NCI-H524 (cell line): ENCODE data around the gene U2SURP.
"Not testable (repeated sequence)": the region's sequence is repeated elsewhere in the genome, so short reads cannot be mapped to it uniquely, and the experiment has no call there.

Source experiments
- DNase-seq, 2 experiments: peaks; one replicate each; lab custom pipeline; 2025; lab: John Stamatoyannopoulos, UW

Gene U2SURP

DNA sequence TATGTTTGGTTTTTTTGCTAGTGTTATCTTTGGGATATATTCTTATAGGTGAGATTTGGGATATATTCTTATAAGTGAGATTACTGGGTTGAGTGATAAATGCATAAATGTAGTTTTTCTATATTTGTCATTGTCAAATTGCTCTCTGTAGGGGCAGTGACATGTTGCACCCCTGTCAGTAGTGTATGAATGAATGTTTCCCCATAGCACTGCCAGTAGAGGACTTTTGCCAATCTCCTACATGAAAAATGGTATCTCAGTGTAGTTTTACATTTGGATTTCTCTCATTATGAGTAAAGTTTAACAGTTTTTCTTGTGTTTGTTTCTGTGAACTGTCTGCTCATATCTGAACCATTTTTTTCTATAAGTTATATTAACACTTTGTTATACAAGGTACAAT is 13.6 kb downstream of the U2SURP start:
- DNase-seq, result no peak

DNA sequence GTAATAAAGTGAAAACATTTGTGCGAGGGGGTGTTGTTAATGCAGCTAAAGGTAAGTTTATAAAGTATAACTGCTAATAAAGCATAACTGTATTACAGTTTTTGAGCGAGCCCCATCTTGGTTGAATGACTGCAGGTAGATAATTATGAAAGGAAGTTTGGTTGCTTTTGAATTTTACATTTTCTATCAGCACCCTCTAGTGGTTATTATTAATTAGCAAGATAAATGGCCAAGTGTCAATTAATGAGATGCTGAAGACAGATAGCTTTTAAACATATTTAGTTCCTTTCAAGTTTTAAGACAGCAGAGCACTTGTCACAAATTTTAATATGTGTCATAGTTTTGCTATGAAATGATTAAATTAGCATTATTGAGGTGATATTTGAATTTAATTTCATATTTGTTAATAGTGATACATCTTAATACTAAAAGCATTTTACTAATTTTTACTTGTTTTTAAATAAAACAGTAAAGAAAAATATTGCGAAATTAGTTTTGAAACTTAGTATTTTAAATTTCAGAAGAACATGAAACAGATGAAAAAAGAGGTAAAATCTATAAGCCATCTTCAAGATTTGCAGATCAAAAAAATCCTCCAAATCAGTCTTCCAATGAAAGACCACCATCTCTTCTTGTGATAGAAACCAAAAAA is 15.1 kb downstream of the U2SURP start:
- peak in 1 of 2 experiments; percentile 62 for DNase-seq

DNA sequence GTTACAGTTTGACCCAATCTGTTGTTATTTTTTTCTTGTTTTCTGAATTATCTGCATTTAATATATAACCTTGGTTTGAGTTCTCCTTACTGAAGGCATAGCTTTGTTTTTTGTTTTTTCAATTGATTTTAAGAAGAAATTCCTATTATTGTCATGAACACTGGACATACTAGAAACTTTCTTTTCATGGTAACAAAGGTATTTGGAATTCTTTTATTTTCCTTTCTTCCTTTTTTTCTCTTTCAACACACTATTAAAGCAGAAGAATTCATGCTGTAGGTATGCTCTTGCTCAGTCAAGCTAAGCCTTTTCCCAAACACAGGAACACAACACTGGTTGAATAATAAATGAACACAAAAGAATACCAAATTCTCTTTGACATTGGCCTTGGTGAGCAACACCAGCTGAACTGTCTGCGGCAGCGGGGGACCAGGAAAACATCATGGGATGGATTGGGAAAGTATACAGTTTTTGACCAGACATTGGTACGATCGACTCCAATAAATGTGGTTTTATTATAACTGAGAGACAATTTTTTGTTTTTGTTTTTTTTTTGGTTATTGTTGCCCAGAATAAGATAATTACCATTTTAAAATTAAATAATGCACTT is 23.1 kb downstream of the U2SURP start:
- DNase-seq, result no peak

DNA sequence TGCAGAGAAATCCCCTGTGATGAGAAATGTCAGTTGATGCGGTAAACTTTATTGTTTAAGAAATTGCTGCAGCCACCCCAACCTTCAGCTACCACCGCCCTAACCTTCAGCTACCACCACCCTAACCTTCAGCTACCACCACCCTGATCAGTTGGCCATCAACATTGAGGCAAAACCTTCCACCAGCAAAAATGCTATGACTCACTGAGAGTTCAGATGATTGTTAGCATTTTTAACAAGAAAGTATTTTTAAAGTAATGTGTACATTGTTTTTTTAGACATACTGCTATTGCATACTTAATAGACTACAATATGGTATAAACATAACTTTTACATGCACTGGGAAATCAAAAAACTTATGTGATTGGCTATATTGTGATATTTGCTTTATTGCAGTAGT is 30.0 kb downstream of the U2SURP start:
- DNase-seq, result no peak

DNA sequence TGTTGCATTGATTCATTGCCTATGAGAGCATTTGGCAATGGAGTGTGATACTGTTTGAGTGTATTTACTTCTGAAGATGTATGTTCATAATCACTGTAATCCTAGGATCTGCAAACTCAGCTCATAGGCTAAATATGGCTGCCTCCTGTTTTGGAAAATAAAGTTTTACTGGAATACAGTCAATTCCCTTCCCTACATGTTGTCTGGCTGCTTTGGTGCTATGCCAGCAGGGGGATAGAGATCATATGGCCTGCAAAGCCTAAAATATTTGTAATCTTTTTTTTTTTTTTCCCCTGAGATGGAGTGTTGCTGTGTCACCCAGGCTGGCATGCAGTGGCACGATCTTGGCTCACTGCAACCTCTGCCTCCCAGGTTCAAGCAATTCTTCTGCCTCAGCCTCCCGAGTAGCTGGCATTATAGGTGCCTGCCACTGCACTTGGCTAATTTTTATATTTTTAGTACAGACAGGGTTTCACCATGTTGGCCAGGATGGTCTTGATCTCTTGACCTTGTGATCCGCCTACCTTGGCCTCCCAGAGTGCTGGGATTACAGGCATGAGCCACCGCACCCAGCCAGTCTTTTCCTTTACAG is 30.5 kb downstream of the U2SURP start:
- not testable (repeated sequence) for DNase-seq

DNA sequence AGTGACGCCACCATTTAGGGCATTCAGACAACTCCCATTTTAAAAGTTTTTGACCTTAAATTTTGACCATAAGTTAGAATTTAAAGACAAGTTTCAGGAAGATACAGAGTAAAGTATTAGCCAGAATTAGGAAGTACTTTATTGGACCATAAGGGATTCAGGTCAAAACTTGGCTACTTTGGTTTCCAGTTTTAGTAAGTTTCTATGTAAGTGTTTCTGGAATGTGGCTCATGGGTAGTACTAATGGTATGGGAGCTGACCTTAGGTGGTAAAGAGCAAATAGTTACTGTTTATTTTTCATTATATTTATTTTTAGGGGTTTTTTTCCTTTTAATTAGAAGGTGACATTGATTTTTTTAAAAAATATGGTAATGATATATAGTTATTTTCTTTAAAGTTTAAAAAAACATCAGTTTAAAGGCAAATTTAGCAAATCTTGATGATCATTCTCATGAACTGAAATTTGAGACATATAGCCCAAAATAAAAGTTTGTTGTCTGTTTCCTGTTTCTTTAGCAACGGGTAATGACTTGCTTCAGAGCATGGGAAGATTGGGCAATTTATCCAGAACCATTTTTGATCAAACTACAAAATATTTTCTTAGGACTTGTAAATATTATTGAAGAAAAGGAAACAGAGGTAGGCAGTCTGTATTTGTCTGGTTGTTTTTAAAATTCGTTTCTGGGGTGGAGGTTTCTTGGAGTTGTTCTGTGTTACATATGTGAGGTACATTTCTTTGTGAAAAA is 34.3 kb downstream of the U2SURP start:
- DNase-seq, result no peak

DNA sequence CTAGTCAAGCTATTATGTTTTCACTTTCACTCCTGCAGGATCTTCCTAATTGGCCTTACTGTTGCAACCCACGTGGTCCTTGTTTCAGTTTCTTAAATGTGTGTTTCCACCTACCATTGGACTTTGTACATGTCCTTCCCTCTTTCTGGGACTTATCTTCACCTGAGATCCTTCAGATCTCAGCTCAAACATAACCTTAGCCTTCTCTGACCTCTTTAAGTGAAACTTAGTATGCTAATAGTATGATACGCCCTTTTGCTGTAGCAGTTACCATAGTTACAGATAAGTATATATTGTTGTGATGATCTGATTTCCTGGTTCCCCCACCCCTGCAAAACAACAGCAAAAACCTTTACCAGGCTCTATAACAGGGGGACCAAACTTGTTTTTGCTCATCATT is 35.2 kb downstream of the U2SURP start:
- DNase-seq, result no peak

DNA sequence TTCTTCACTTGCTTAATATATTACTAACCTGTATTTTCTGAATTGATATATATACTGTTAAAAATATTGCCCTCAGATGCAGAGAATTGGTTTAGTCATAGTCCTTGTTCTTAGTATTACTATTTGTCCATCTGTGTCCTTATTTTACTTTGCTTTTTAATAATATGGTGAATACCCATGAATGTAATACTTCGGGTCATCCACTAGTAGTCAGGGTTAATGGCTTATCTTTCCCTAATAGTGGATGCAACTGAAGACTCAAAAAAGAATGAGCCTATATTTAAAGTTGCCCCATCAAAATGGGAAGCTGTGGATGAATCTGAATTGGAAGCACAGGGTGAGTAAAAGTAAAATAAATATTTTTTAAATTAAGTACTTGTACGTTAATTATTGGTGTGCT is 36.5 kb downstream of the U2SURP start:
- peak in 1 of 2 experiments; percentile 30 for DNase-seq

DNA sequence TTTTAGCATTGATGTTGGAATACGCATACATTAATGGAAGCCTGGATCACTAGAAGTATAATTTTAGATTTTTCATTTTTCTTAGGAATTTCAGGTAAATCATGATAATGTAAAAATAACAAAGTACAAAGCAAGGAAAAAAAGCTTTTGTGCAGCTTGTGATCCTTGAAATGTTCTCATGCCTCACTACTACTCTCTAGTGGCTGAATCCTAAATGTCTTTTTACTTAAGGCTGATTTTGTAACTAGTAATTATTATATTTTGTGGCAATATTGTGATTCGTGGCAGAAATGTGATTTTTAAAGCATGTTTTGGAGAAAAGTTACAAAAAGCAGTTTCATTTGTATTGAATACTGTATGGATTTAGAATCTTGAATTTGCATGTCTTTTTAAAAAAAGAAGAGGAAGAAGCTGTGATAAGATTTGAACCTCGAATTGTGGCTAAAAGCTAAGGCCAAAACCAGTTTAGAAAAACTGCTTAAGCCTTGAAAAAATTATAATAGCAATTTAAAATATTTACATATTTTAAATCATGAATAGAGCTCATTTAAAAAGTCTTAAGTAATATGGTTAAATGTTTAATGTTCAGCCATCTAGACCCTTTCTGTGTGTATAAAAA is 39.0 kb downstream of the U2SURP start:
- peak; percentile 8 to 35 for DNase-seq

DNA sequence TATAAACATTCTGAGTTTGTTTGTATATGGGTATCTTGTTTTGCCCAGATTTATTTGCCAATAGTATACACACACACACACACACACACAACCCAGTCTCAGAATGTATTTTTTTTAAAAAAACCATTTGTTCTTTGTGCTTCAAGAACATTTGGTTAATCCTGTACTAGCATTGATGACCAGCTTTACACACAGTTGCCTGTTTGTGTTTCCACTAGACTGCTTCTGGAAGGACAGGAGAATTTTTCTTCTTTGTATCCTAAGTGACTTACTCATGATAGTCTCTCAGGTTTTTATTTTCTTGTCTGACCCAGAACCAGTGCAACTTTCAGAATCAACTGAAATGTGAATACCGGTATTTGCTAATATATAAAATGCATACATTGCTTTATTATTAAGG is 40.5 kb downstream of the U2SURP start:
- DNase-seq, result no peak

DNA sequence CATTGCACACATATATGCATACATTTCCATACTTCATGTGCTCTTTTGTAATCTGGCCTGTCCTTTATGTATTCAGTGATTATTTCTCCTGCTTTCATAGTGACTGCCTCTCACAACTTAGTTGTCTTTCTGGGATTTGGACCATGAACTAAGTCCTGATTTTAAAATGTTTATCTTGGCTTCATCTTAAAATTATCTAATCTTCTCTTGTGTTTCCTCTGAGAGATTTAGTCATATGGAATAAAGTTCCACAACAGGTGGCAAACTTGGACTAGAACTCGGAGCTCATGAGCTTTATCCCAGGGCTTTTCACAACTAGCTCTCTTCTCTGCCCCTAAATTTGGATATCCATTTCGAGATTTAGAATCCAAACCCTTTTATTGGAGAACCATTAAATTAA is 44.3 kb downstream of the U2SURP start:
- no peak for DNase-seq

DNA sequence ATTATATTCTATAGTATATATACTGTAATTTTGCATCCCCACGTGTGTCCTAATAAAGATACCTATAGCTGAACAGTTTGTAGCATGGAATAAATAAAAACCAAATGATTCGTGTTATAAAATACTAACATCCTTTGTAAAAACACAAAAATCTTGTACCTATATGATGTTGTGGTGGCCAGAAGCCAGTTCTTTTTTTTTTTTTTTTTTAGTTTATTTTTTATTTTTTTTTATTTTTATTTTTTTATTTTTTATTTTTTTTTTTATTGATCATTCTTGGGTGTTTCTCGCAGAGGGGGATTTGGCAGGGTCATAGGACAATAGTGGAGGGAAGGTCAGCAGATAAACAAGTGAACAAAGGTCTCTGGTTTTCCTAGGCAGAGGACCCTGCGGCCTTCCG is 44.7 kb downstream of the U2SURP start:
- DNase-seq, result not testable (repeated sequence)

DNA sequence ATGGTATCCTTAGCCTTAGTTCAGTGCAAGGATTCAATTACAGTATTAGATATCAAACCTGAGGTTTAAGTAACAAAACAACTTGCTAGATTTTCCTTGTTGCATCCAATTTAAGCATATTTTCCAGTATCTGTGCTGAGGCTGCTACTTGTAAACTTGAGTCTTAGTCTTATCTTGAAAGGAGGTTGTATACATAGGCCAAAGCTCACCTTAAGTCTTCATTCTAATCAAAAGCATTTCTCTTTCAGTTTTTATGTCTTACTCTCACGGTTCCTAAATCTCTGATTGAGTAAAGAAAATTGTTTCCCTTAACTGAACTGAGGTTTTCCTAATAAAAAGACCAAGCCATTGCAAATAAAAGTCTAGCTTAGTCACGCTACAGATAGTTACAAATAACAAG is 52.6 kb downstream of the U2SURP start:
- DNase-seq, result no peak

DNA sequence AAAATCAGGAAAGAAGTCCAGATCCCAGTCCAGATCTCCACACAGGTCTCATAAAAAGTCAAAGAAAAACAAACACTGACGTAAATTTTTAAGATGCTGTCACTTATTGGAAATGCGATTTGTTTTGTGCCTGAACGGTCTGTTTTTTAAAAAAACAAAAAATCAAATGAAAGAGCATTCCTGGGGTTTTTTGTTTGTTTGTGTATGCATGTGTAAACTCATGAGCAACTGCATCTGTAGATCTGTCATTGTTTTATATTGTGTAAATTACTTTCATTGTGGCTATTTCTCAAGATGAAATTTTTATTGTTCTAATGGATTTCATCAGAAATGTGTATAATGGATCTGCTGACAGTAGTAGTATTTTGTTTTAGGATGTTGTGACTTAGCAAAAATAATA is 55.0 kb downstream of the U2SURP start:
- no peak for DNase-seq

DNA sequence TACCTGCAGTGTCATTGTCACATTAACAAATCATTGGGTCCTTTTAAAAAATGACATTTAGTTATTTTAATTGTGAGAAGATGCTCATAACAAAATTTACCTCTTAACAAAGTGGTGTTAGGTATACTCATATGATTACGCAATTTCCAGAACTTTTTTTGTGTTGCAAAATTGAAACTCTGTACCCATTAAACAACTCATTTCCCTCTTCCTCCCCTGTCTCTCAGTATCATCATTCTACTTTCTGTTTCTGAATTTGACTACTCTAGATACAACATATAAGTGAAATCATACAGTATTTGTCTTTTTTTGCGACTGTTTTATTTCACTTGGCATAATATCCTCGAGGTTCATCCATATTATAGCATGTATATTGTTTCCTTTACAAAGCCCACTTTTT is 59.5 kb downstream of the U2SURP start:
- no peak for DNase-seq

DNA sequence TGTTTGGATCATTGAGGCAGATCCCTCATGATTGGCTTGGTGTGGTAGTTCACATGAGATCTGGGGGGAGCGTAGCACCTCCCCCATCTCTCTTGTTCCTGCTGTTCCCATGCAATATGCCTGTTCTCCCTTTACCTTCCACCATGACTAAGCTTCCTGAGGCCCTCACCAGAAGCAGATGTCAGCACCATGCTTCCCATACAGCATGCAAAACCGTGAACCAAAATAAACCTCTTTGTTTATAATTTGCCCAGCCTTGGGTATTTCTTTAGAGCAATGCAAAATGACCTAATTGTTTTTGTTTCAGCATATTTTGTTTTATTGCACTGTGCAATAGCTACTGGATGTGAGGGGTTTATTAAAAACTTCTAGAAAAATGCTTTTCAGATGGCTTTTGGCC is 61.6 kb downstream of the U2SURP start:
- DNase-seq, result no peak

DNA sequence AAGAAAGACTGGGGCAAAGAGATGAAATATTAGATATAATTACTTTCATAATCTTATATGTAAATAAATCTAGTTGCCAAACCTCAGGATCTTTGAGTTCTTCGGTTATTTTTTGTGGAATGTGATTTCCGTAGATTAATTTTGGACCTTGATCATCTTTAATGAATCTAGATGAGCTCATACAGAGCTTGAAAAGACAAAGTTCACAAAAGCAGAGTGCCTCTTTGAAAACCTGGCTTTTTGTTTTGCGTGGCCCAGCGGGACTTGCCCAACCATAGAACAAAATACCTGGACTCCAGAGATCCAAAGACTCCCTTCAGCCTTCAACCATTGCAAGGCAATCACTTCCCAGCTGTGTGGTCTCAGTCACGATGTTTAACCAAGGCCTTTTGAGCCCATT is 63.4 kb downstream of the U2SURP start:
- DNase-seq, result no peak

DNA sequence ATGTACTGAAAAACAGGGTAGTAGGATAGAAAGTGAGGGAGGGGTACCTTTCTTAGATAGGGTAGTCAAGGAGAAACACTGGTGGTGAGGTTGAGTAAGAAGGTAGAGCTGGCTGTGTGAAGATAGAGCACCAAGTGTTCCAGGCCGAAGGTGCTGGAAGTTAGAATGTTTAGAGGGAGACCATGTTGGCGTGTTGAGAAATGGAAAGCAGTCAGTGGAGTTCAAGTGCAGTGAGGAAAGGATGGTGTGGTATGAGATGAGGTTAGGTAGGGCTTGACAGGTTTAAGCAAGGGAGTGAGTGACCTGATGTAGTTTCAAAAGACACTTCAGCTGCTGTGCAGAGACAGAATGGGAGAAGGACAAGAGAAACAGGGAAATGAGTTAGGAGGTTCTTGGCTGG is 64.0 kb downstream of the U2SURP start:
- DNase-seq, result no peak

DNA sequence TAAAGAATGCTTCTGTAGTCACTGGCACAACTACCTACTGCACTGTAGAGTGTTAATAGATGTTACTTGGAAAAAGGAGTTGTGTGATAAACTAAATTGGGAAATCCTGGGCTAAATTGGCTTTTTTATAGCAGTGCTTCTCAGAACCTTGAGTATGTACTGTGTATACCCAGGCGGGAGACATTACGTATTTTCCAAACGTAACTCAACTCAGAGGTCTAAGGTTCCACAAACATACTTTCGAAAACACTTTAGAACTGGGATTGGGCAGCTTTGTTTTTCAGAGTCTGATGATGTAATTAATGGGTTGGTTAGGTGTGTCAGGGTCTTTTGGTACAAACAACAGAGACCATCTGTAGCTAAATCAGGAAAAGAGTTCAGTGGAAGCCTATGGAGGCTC is 64.7 kb downstream of the U2SURP start:
- DNase-seq, result no peak

DNA sequence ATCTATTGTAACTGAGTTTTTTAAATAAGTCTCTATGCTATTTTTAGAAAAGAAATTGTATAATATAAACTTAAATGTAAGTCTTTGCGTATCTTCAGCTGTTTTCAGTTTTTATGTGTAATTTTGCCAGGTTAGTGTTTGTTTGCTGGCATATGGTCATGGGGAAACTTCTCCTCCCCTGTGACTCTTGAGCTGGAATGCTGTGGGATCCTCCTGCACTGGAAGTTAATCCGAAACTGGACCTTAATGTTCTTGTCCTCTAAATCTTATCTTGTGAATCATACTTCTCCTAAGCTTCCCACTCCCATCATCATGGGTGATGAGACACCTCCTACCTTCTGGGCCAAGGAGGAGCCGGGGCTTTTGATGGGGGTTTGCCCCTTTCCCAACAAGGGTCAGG is 65.8 kb downstream of the U2SURP start:
- DNase-seq, result no peak

DNA sequence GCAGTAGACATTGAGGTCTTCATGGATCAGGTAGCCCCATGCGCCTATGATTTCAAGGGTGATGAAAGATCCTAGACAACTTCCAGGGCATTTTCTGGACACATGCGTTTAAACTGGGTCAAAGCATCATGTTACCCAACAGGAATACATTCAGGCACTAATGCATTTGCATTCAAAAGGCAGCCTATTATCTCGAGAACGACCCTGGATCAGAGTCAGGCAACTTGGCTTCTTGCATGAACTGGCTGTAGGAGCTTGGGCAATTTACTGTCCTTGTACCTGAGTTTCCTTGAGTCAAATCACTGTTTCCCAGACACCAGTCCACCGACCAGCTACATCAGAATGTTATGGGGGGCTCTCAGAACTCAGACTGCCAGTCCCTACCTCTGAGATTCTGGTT is 66.7 kb downstream of the U2SURP start:
- DNase-seq, result no peak

DNA sequence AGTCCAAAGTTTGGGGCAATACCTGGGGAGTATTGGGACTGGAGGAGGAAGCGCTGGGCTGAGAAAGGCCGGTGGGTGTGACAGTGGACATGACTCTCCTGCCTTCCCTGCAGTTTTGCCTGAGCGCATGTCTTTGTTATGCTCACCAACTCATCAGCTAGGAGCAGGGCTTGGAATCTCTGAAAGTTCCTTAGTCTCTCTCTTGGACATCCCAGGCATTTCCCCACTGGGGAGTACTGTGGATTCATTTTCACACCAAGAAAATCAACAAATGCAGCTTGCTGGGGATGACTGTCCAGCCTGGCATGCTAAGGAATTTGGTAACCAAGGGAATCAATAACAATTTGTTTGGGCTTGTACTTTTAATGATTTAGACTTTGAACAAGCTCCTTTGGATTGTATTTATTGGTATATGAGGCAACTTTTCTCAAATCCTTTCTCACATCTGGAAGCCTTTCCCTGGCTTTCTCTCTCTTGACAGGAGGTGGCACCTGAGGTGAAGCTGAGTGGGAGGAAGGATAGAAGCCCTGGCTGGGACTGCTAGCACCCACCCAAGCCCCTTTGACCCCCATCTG is 69.7 kb downstream of the U2SURP start:
- no peak for DNase-seq
